Measurements from ENCODE around the gene RABL6.
"Not testable (repeated sequence)": the region's sequence is repeated elsewhere in the genome, so short reads cannot be mapped to it uniquely, and the experiment has no call there.

RABL6 gene

DNA sequence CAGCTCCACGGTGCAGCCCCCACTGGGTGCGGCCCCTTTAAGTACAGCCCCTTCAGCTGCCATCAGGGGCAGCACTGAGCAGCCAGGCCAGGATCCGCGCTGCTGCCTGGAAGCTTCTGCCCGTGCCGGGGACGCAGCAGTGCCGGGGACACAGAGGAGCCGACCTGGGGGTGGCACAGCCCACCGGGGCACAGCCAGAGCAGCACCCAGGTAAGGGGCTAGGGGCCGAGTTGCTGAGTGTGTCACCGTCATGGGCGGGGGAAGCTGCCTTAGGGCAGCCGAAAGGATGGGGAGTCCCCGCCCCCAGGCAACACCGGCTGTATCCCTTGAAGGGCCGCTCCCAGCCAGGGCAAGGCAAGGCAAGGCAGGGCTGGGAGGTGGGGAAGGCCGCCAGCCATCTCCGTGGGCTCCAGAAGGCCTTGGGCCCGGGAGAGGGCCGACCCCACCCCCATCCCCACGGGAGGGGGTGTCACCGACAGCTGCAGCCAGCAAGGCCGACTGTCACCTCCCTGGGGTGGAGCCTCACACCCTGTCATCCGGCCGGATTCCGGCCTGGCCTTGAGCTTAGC lies 34.7 kb downstream of the RABL6 start, which contains the start of gene AJM1:
TSS of gene AJM1 (plus strand) at position 99 of the 569 bp plus-strand sequence. CDS start 1,937 bp downstream, outside the sequence.
- POLR2A ChIA-PET, result interaction anchor here (0.6 to 3.7 kb wide), 11 partner anchors 16 to 381 kb away, joined by 3 to 17 read pairs (median 3); partner anchors contain the start of genes CLIC3, RABL6 and TRAF2
- H3K4me3 ChIP-seq (ENCODE audit: low read depth, low read length), result peak within 1 kb of the TSS; percentile 33
- peak; percentile 81; the same call in 1 of the 2 replicates for TF ChIP-seq ZEB2 (tag by site-specific recombination; IDR thresholded peaks at IDR 0.05)
- TF ChIP-seq ZFP37 (tag by site-specific recombination; IDR thresholded peaks at IDR 0.05), result peak; percentile 66; the same call in 1 of the 2 replicates
- peak; percentile 37; the same call in 1 of the 2 replicates for TF ChIP-seq EGR2 (tag by site-specific recombination; IDR thresholded peaks at IDR 0.05; ENCODE audit: low read depth)
- TF ChIP-seq KLF1 (tag by site-specific recombination; IDR thresholded peaks at IDR 0.05), result peak; percentile 86
- peak; percentile 77; the same call in 1 of the 2 replicates for TF ChIP-seq ZNF501 (tag by site-specific recombination; IDR thresholded peaks at IDR 0.05)
- peak; percentile 62 for TF ChIP-seq KLF9 (tag by site-specific recombination; IDR thresholded peaks at IDR 0.05; ENCODE audit: low read depth)
- peak; percentile 80 for TF ChIP-seq ZBTB17 (tag by site-specific recombination; IDR thresholded peaks at IDR 0.05)
- peak; percentile 77 for TF ChIP-seq GLIS2 (tag by site-specific recombination; IDR thresholded peaks at IDR 0.05)
- peak; percentile 74 for TF ChIP-seq ZSCAN30 (tag by site-specific recombination; IDR thresholded peaks at IDR 0.05)
- TF ChIP-seq, protein P1, sequence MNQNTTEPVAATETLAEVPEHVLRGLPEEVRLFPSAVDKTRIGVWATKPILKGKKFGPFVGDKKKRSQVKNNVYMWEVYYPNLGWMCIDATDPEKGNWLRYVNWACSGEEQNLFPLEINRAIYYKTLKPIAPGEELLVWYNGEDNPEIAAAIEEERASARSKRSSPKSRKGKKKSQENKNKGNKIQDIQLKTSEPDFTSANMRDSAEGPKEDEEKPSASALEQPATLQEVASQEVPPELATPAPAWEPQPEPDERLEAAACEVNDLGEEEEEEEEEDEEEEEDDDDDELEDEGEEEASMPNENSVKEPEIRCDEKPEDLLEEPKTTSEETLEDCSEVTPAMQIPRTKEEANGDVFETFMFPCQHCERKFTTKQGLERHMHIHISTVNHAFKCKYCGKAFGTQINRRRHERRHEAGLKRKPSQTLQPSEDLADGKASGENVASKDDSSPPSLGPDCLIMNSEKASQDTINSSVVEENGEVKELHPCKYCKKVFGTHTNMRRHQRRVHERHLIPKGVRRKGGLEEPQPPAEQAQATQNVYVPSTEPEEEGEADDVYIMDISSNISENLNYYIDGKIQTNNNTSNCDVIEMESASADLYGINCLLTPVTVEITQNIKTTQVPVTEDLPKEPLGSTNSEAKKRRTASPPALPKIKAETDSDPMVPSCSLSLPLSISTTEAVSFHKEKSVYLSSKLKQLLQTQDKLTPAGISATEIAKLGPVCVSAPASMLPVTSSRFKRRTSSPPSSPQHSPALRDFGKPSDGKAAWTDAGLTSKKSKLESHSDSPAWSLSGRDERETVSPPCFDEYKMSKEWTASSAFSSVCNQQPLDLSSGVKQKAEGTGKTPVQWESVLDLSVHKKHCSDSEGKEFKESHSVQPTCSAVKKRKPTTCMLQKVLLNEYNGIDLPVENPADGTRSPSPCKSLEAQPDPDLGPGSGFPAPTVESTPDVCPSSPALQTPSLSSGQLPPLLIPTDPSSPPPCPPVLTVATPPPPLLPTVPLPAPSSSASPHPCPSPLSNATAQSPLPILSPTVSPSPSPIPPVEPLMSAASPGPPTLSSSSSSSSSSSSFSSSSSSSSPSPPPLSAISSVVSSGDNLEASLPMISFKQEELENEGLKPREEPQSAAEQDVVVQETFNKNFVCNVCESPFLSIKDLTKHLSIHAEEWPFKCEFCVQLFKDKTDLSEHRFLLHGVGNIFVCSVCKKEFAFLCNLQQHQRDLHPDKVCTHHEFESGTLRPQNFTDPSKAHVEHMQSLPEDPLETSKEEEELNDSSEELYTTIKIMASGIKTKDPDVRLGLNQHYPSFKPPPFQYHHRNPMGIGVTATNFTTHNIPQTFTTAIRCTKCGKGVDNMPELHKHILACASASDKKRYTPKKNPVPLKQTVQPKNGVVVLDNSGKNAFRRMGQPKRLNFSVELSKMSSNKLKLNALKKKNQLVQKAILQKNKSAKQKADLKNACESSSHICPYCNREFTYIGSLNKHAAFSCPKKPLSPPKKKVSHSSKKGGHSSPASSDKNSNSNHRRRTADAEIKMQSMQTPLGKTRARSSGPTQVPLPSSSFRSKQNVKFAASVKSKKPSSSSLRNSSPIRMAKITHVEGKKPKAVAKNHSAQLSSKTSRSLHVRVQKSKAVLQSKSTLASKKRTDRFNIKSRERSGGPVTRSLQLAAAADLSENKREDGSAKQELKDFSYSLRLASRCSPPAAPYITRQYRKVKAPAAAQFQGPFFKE (tag by site-specific recombination; IDR thresholded peaks at IDR 0.05; ENCODE audit: borderline replicate concordance), result 0 out of 2 replicates have a peak, but pooled peaks have one; percentile 19
- TF ChIP-seq SP3 (tag by site-specific recombination; IDR thresholded peaks at IDR 0.05), result peak; percentile 36; the same call in 1 of the 2 replicates
- TF ChIP-seq, protein P2, sequence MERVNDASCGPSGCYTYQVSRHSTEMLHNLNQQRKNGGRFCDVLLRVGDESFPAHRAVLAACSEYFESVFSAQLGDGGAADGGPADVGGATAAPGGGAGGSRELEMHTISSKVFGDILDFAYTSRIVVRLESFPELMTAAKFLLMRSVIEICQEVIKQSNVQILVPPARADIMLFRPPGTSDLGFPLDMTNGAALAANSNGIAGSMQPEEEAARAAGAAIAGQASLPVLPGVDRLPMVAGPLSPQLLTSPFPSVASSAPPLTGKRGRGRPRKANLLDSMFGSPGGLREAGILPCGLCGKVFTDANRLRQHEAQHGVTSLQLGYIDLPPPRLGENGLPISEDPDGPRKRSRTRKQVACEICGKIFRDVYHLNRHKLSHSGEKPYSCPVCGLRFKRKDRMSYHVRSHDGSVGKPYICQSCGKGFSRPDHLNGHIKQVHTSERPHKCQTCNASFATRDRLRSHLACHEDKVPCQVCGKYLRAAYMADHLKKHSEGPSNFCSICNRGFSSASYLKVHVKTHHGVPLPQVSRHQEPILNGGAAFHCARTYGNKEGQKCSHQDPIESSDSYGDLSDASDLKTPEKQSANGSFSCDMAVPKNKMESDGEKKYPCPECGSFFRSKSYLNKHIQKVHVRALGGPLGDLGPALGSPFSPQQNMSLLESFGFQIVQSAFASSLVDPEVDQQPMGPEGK (tag by site-specific recombination; IDR thresholded peaks at IDR 0.05), result peak; percentile 91
- TF ChIP-seq ZNF2 (tag by site-specific recombination; IDR thresholded peaks at IDR 0.05), result peak; percentile 73; the same call in 1 of the 2 replicates
- TF ChIP-seq KLF16 (tag by site-specific recombination; IDR thresholded peaks at IDR 0.05), result 0 out of 2 replicates have a peak, but pooled peaks have one; percentile 51
- TF ChIP-seq, protein P3, sequence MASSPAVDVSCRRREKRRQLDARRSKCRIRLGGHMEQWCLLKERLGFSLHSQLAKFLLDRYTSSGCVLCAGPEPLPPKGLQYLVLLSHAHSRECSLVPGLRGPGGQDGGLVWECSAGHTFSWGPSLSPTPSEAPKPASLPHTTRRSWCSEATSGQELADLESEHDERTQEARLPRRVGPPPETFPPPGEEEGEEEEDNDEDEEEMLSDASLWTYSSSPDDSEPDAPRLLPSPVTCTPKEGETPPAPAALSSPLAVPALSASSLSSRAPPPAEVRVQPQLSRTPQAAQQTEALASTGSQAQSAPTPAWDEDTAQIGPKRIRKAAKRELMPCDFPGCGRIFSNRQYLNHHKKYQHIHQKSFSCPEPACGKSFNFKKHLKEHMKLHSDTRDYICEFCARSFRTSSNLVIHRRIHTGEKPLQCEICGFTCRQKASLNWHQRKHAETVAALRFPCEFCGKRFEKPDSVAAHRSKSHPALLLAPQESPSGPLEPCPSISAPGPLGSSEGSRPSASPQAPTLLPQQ (tag by site-specific recombination; IDR thresholded peaks at IDR 0.05), result peak; percentile 94
- TF ChIP-seq ZNF629 (tag by site-specific recombination; IDR thresholded peaks at IDR 0.05), result peak; percentile 29; the same call in 1 of the 2 replicates
- peak; percentile 41; the same call in 1 of the 2 replicates for TF ChIP-seq ZFHX2 (tag by site-specific recombination; conservative IDR thresholded peaks at IDR 0.05)
- TF ChIP-seq BCL11B (tag by site-specific recombination; IDR thresholded peaks at IDR 0.05; ENCODE audit: low read depth), result peak; percentile 18
- peak; percentile 83 for TF ChIP-seq ZNF600 (tag by site-specific recombination; IDR thresholded peaks at IDR 0.05)
- TF ChIP-seq, protein P4, sequence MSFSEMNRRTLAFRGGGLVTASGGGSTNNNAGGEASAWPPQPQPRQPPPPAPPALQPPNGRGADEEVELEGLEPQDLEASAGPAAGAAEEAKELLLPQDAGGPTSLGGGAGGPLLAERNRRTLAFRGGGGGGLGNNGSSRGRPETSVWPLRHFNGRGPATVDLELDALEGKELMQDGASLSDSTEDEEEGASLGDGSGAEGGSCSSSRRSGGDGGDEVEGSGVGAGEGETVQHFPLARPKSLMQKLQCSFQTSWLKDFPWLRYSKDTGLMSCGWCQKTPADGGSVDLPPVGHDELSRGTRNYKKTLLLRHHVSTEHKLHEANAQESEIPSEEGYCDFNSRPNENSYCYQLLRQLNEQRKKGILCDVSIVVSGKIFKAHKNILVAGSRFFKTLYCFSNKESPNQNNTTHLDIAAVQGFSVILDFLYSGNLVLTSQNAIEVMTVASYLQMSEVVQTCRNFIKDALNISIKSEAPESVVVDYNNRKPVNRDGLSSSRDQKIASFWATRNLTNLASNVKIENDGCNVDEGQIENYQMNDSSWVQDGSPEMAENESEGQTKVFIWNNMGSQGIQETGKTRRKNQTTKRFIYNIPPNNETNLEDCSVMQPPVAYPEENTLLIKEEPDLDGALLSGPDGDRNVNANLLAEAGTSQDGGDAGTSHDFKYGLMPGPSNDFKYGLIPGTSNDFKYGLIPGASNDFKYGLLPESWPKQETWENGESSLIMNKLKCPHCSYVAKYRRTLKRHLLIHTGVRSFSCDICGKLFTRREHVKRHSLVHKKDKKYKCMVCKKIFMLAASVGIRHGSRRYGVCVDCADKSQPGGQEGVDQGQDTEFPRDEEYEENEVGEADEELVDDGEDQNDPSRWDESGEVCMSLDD (tag by site-specific recombination; IDR thresholded peaks at IDR 0.05), result 0 out of 2 replicates have a peak, but pooled peaks have one; percentile 77
- TF ChIP-seq ZNF324 (tag by site-specific recombination; IDR thresholded peaks at IDR 0.05), result peak; percentile 63
- peak; percentile 65 for TF ChIP-seq ZNF394 (tag by site-specific recombination; IDR thresholded peaks at IDR 0.05; ENCODE audit: borderline replicate concordance)
- peak; percentile 56; the same call in 1 of the 2 replicates for TF ChIP-seq SP2 (tag by site-specific recombination; IDR thresholded peaks at IDR 0.05)
- 0 out of 2 replicates have a peak, but pooled peaks have one; percentile 32 for TF ChIP-seq MZF1 (tag by site-specific recombination; IDR thresholded peaks at IDR 0.05; ENCODE audit: borderline replicate concordance)

More for the DNA sequence above, 34.7 kb downstream of the RABL6 start, which contains the start of gene AJM1:
- not testable (repeated sequence) for H3K9me3 ChIP-seq (ENCODE audit: control insufficient read depth, insufficient read depth, low read depth, low read length); H3K4me1 ChIP-seq (ENCODE audit: control insufficient read depth, insufficient read depth, low read length)
- Histone ChIP-seq H3K36me3 (ENCODE audit: control insufficient read depth in 2 of 2, insufficient read depth in 1 of 2, low read length in 2 of 2) (peaks cover 0 to 31% of the 10 kb centered on the region in 2 experiments; a peak in 1 of 3 replicates), H3K27ac (ENCODE audit: extremely low read depth, low read depth, low read length) (peak within 1 kb of the TSS; percentile 3; the same call in 1 of the 2 replicates)
- CTCF ChIA-PET, result interaction anchor here (0.6 to 3.6 kb wide), 40 partner anchors 9 to 1405 kb away, joined by 3 to 27 read pairs (median 4); partner anchors contain the start of genes C8G, LCN15, MAMDC4 and TMEM141
